HepG2 (cell line): ENCODE results near the gene INPP5K. TPM values are rescaled to one million over a fixed set of nuclear protein-coding genes. Genes with fewer than 3 reads are reported as not detected.
A peak's percentile ranks its signal among the peaks of the same experiment; 100 is the strongest.

Experiments used
- FOSL1 ChIP-seq: sonication (generic); formaldehyde crosslinking; IDR thresholded peaks from 2 replicates; pipeline ENCODE4 v1.9.0; 2021; ENCODE audit warnings: missing genetic modification reagents, borderline replicate concordance
- HMG20B ChIP-seq: conservative IDR thresholded peaks from 2 replicates; pipeline ENCODE4 v1.6.1; 2016; ENCODE audit warnings: missing genetic modification reagents, missing compliant biosample characterization
- HNRNPH1 ChIP-seq: fragments of 200-400 bp; formaldehyde crosslinking; optimal IDR thresholded peaks from 2 replicates; pipeline ENCODE3; 2017; ENCODE audit warnings: mild to moderate bottlenecking, low read depth, low read length
- KAT7 ChIP-seq: IDR thresholded peaks from 2 replicates; pipeline ENCODE4 v1.6.1; 2018; ENCODE audit warnings: borderline replicate concordance, missing compliant biosample characterization
- KLF16 ChIP-seq, 2 experiments: sonication (generic) in 1 of 2; formaldehyde crosslinking in 1 of 2; IDR thresholded peaks; 2 replicates each; pipeline versions ENCODE4 v1.6.1 to v1.8.0; 2016 to 2023; ENCODE audit warnings: missing genetic modification reagents in 2 of 2, missing compliant biosample characterization in 1 of 2
- MEIS1 ChIP-seq: sonication (generic); formaldehyde crosslinking; IDR thresholded peaks from 2 replicates; pipeline ENCODE4 v1.9.0; 2021; ENCODE audit warnings: mild to moderate bottlenecking, missing genetic modification reagents, moderate library complexity, borderline replicate concordance
- MIER2 ChIP-seq: IDR thresholded peaks from 2 replicates; pipeline ENCODE4 v1.6.1; 2016; ENCODE audit warnings: missing biosample characterization, missing genetic modification reagents
- SCMH1 ChIP-seq: sonication (generic); formaldehyde crosslinking; IDR thresholded peaks from 2 replicates; pipeline ENCODE4 v1.9.0; 2021; ENCODE audit warnings: missing genetic modification reagents, mild to moderate bottlenecking, borderline replicate concordance
- TBL1XR1 ChIP-seq: fragments of 150-350 bp; IDR thresholded peaks from 2 replicates; pipeline ENCODE4 v1.6.1; 2014; ENCODE audit warnings: borderline replicate concordance, low read length; ENCODE audit not compliant: partially characterized antibody
- U2AF2 ChIP-seq: fragments of 200-400 bp; formaldehyde crosslinking; IDR thresholded peaks from 2 replicates; pipeline ENCODE4 v1.6.1; 2017; ENCODE audit warnings: low read depth, mild to moderate bottlenecking, low read length
- ZNF605 ChIP-seq: sonication (generic); formaldehyde crosslinking; IDR thresholded peaks from 2 replicates; pipeline ENCODE4 v1.8.0; 2022; ENCODE audit warnings: mild to moderate bottlenecking, missing genetic modification reagents
- ZNF672 ChIP-seq: sonication (generic); formaldehyde crosslinking; IDR thresholded peaks from 2 replicates; pipeline ENCODE4 v1.8.1; 2022; ENCODE audit warnings: missing genetic modification reagents
- ZNF773 ChIP-seq: sonication (generic); formaldehyde crosslinking; IDR thresholded peaks from 2 replicates; pipeline ENCODE4 v1.4.0; 2020; ENCODE audit warnings: missing genetic modification reagents, borderline replicate concordance
- polyA plus RNA-seq, 8 experiments: library from polyadenylated mRNA; depleted of rRNA in 3 of 8; stranded (reverse) in 7 of 8; unstranded in 1 of 8; fragments of >200 nt; fragmentation: Illumina TruSeq in 4 of 8; extraction: Trizol in 4 of 8; gene quantifications; 2 replicates each; pipeline versions ENCODE4 v1.2.1 to v1.2.3, GENCODE V29; 2011 to 2016; ENCODE audit warnings: low read depth in 4 of 8, missing spikeins in 1 of 8, mixed read lengths in 1 of 8; ENCODE audit not compliant: insufficient read depth in 1 of 8
- total RNA-seq, 5 experiments: library from RNA; depleted of rRNA; stranded (reverse); fragments of >200 nt; fragmentation: Illumina TruSeq; extraction: Trizol; gene quantifications; 2 replicates each; pipeline ENCODE4 v1.2.3, GENCODE V29; 2016; ENCODE audit warnings: low read depth in 1 of 5
- TF ChIP-seq, protein P1 (sequence below): sonication (generic); formaldehyde crosslinking; conservative IDR thresholded peaks from 2 replicates; pipeline ENCODE4 v1.4.0; 2020; ENCODE audit warnings: missing genetic modification reagents
- TF ChIP-seq, protein P2 (sequence below): sonication (generic); formaldehyde crosslinking; IDR thresholded peaks from 2 replicates; pipeline ENCODE4 v1.5.1; 2020; ENCODE audit warnings: missing genetic modification reagents, mild to moderate bottlenecking, borderline replicate concordance
- TF ChIP-seq, protein P3 (sequence below): sonication (generic); formaldehyde crosslinking; IDR thresholded peaks from 2 replicates; pipeline ENCODE4 v1.5.1; 2020; ENCODE audit warnings: missing genetic modification reagents, mild to moderate bottlenecking, borderline replicate concordance
- TF ChIP-seq, protein P4 (sequence below): IDR thresholded peaks from 2 replicates; pipeline ENCODE4 v1.6.1; 2018; ENCODE audit warnings: missing genetic modification reagents
- TF ChIP-seq, protein P5 (sequence below): sonication (generic); formaldehyde crosslinking; IDR thresholded peaks from 2 replicates; pipeline ENCODE4 v1.5.1; 2020; ENCODE audit warnings: mild to moderate bottlenecking, moderate library complexity, missing genetic modification reagents
- TF ChIP-seq, protein P6 (sequence below): sonication (generic); formaldehyde crosslinking; IDR thresholded peaks from 2 replicates; pipeline ENCODE4 v1.8.0; 2022; ENCODE audit warnings: missing genetic modification reagents, mild to moderate bottlenecking, inconsistent platforms, borderline replicate concordance

INPP5K gene
- total and polyA plus RNA-seq, 2 of the 13 experiments (the other 11 are each of a cell fraction or from before 2014, with no cell fraction given): 4.8 to 9.6 TPM

DNA sequence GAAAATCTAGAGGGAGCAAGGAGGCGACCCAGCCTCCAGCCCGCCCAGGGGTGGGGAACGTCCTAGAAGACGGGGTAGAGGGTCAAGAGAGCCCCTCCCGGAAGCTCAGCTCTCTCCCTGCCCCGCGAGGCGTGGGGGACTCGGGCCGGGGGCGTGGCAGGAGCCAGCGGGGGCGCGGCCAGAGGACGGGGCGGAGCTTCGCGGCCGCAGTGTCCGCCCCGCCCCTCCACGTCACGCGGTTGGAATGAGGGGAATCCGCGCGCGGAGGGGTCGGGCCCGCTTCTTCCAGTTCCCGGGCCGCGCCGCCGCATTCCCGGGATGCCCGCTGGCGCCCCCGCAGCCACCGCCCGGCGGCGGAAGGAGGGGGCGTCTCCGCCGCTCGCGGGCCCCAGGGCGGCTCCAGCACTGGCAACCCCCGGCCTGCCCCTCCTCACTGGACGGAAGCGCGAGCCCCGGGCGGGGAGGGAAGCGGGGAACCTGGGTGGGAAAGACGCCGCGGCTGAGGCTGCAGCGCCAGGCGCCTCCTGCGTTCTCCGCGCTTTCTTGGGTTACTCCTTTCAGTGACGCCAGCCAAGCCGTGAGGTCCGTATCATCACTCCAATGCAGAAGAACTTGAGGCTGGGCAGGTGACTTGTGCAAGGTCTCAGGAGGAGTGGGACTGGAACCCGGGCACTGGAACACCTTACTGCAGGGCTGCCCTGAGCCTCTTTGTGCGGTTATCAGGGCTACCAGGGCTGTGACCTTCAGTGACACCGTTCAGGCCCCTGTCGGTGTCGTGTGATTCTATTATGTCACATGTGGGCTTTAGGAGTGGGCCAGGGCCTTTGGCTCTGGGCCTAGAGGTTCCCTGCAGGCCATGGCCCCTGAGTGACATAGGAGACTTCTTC is 28.2 kb downstream of the INPP5K start (continued):
- TF ChIP-seq, protein P1, sequence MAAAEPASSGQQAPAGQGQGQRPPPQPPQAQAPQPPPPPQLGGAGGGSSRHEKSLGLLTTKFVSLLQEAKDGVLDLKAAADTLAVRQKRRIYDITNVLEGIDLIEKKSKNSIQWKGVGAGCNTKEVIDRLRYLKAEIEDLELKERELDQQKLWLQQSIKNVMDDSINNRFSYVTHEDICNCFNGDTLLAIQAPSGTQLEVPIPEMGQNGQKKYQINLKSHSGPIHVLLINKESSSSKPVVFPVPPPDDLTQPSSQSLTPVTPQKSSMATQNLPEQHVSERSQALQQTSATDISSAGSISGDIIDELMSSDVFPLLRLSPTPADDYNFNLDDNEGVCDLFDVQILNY (CRISPR knock-in tag): no peak
- TF ChIP-seq, protein P2, sequence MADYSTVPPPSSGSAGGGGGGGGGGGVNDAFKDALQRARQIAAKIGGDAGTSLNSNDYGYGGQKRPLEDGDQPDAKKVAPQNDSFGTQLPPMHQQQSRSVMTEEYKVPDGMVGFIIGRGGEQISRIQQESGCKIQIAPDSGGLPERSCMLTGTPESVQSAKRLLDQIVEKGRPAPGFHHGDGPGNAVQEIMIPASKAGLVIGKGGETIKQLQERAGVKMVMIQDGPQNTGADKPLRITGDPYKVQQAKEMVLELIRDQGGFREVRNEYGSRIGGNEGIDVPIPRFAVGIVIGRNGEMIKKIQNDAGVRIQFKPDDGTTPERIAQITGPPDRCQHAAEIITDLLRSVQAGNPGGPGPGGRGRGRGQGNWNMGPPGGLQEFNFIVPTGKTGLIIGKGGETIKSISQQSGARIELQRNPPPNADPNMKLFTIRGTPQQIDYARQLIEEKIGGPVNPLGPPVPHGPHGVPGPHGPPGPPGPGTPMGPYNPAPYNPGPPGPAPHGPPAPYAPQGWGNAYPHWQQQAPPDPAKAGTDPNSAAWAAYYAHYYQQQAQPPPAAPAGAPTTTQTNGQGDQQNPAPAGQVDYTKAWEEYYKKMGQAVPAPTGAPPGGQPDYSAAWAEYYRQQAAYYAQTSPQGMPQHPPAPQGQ: 0 out of 2 replicates have a peak, but pooled peaks have one; percentile 55
- no peak for TF ChIP-seq ZNF672 (CRISPR knock-in tag)
- no peak for TF ChIP-seq HNRNPH1
- no peak for TF ChIP-seq SCMH1 (CRISPR knock-in tag)
- no peak for TF ChIP-seq MIER2 (CRISPR knock-in tag)
- TF ChIP-seq, protein P3, sequence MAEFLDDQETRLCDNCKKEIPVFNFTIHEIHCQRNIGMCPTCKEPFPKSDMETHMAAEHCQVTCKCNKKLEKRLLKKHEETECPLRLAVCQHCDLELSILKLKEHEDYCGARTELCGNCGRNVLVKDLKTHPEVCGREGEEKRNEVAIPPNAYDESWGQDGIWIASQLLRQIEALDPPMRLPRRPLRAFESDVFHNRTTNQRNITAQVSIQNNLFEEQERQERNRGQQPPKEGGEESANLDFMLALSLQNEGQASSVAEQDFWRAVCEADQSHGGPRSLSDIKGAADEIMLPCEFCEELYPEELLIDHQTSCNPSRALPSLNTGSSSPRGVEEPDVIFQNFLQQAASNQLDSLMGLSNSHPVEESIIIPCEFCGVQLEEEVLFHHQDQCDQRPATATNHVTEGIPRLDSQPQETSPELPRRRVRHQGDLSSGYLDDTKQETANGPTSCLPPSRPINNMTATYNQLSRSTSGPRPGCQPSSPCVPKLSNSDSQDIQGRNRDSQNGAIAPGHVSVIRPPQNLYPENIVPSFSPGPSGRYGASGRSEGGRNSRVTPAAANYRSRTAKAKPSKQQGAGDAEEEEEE (CRISPR knock-in tag): no peak
- no peak for TF ChIP-seq ZNF773
- TF ChIP-seq TBL1XR1: peak; percentile 20
- TF ChIP-seq FOSL1 (CRISPR knock-in tag): no peak
- no peak; the same call in 1 of the 2 replicates for TF ChIP-seq MEIS1 (CRISPR knock-in tag)
- TF ChIP-seq, protein P4, sequence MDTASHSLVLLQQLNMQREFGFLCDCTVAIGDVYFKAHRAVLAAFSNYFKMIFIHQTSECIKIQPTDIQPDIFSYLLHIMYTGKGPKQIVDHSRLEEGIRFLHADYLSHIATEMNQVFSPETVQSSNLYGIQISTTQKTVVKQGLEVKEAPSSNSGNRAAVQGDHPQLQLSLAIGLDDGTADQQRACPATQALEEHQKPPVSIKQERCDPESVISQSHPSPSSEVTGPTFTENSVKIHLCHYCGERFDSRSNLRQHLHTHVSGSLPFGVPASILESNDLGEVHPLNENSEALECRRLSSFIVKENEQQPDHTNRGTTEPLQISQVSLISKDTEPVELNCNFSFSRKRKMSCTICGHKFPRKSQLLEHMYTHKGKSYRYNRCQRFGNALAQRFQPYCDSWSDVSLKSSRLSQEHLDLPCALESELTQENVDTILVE (CRISPR knock-in tag): peak; percentile 83
- TF ChIP-seq, protein P5, sequence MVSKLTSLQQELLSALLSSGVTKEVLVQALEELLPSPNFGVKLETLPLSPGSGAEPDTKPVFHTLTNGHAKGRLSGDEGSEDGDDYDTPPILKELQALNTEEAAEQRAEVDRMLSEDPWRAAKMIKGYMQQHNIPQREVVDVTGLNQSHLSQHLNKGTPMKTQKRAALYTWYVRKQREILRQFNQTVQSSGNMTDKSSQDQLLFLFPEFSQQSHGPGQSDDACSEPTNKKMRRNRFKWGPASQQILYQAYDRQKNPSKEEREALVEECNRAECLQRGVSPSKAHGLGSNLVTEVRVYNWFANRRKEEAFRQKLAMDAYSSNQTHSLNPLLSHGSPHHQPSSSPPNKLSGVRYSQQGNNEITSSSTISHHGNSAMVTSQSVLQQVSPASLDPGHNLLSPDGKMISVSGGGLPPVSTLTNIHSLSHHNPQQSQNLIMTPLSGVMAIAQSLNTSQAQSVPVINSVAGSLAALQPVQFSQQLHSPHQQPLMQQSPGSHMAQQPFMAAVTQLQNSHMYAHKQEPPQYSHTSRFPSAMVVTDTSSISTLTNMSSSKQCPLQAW (CRISPR knock-in tag): 0 out of 2 replicates have a peak, but pooled peaks have one; percentile 12
- no peak for TF ChIP-seq KAT7 (CRISPR knock-in tag)
- TF ChIP-seq, protein P6, sequence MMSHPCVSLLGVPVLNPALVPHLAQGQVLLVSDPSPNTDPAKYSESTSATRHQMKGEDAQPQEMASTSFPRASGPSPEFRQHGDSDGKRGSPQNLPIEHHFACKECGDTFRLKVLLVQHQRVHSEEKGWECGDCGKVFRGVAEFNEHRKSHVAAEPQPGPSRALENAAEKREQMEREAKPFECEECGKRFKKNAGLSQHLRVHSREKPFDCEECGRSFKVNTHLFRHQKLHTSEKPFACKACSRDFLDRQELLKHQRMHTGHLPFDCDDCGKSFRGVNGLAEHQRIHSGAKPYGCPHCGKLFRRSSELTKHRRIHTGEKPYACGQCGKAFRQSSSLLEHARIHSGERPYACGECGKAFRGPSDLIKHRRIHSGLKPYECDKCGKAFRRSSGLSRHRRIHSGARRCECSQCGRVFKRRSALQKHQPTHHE: no peak; the same call in 1 of the 2 replicates
- no peak for TF ChIP-seq ZNF605
- TF ChIP-seq HMG20B (CRISPR knock-in tag): no peak
- TF ChIP-seq KLF16 (CRISPR knock-in tag; IDR thresholded peaks at IDR 0.05): peak in 1 of 2 experiments; percentile 26; a peak in 1 of 4 replicates
- TF ChIP-seq U2AF2: no peak
